ENCODE results near the gene SMPDL3B. TPM values are rescaled to one million over a fixed set of nuclear protein-coding genes. Genes with fewer than 3 reads are reported as not detected.
"Not testable (repeated sequence)": the region's sequence is repeated elsewhere in the genome, so short reads cannot be mapped to it uniquely, and the experiment has no call there.

Gene SMPDL3B
- total RNA-seq, 4 donors from 2014 or later, result 0.31 to 1.1 TPM; not detected in 2

GRCh38 chr1:27990920-27991537, 56.2 kb downstream of the SMPDL3B start:
- 85 to 89% methylated on average over 3 of the region's 3 CpGs for WGBS, 2 donors (ENCODE audit: low coverage in 1 of 2)
- Histone ChIP-seq H3K27me3 (no peaks in the 10 kb centered on the region), H3K4me3 (no peak overlapping the region), H3K9me3 (no peaks in the 10 kb centered on the region), H3K27ac (no peak overlapping the region), H3K36me3 (peaks cover 11 to 99% of the 10 kb centered on the region in 2 donors), H3K4me1 (no peaks in the 10 kb centered on the region)
- no peak for ATAC-seq
- TF ChIP-seq EP300 (IDR thresholded peaks at IDR 0.05) (no peak), POLR2AphosphoS5 (IDR thresholded peaks at IDR 0.05) (no peak), POLR2A (IDR thresholded peaks at IDR 0.05) (no peak)
- TF ChIP-seq, protein P1, sequence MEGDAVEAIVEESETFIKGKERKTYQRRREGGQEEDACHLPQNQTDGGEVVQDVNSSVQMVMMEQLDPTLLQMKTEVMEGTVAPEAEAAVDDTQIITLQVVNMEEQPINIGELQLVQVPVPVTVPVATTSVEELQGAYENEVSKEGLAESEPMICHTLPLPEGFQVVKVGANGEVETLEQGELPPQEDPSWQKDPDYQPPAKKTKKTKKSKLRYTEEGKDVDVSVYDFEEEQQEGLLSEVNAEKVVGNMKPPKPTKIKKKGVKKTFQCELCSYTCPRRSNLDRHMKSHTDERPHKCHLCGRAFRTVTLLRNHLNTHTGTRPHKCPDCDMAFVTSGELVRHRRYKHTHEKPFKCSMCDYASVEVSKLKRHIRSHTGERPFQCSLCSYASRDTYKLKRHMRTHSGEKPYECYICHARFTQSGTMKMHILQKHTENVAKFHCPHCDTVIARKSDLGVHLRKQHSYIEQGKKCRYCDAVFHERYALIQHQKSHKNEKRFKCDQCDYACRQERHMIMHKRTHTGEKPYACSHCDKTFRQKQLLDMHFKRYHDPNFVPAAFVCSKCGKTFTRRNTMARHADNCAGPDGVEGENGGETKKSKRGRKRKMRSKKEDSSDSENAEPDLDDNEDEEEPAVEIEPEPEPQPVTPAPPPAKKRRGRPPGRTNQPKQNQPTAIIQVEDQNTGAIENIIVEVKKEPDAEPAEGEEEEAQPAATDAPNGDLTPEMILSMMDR (IDR thresholded peaks at IDR 0.05), result no peak

DNA sequence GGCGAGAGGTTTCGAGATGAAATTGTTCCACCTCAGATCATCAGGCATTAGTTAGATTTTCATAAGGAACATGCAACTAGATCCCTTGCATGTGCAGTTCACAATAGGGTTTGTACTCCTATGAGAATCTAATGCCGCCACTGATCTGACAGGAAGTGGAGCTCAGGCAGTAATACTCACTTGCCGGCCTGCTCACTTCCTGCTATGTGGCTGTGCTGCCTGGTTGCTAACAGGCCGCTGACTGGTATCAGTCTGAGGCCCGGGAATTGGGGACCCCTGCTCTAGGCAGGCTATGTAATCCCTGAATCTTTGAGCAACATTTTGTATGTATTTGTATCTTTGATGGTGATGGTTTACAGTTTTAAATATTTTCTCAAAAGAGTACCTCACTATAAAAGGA, 57.5 kb downstream of the SMPDL3B start:
- Histone ChIP-seq H3K4me3 (no peak overlapping the region), H3K27me3 (no peaks in the 10 kb centered on the region), H3K9me3 (no peaks in the 10 kb centered on the region), H3K27ac (no peak overlapping the region), H3K4me1 (no peaks in the 10 kb centered on the region), H3K36me3 (peaks cover 11 to 99% of the 10 kb centered on the region in 2 donors)
- 71 to 100% methylated on average over 3 to 4 of the region's 6 CpGs for WGBS, 2 donors (ENCODE audit: low coverage in 1 of 2)
- no peak for ATAC-seq
- TF ChIP-seq POLR2AphosphoS5 (IDR thresholded peaks at IDR 0.05) (no peak), EP300 (IDR thresholded peaks at IDR 0.05) (no peak), POLR2A (IDR thresholded peaks at IDR 0.05) (no peak)
- TF ChIP-seq, protein P1 (IDR thresholded peaks at IDR 0.05), result no peak

GRCh38 chr1:27993241-27993640, 58.4 kb downstream of the SMPDL3B start:
- ATAC-seq, result no peak
- Histone ChIP-seq H3K27me3 (no peaks in the 10 kb centered on the region), H3K4me3 (no peak overlapping the region), H3K36me3 (peaks cover 11 to 99% of the 10 kb centered on the region in 2 donors), H3K27ac (no peak overlapping the region), H3K4me1 (no peaks in the 10 kb centered on the region), H3K9me3 (no peaks in the 10 kb centered on the region)
- TF ChIP-seq, protein P1 (IDR thresholded peaks at IDR 0.05), result no peak
- no peak for TF ChIP-seq POLR2AphosphoS5 (IDR thresholded peaks at IDR 0.05)
- no peak for TF ChIP-seq EP300 (IDR thresholded peaks at IDR 0.05)
- TF ChIP-seq POLR2A (IDR thresholded peaks at IDR 0.05), result no peak
- 46 to 76% methylated on average over 3 of the region's 3 CpGs for WGBS, 2 donors (ENCODE audit: low coverage in 1 of 2)

GRCh38 chr1:27994060-27994459, 59.3 kb downstream of the SMPDL3B start:
- ATAC-seq, result no peak
- Histone ChIP-seq H3K27me3 (no peaks in the 10 kb centered on the region), H3K4me1 (no peaks in the 10 kb centered on the region), H3K27ac (no peak overlapping the region), H3K36me3 (peaks cover 5 to 99% of the 10 kb centered on the region in 2 donors), H3K9me3 (no peaks in the 10 kb centered on the region), H3K4me3 (no peak overlapping the region)
- WGBS, 2 donors (ENCODE audit: low coverage in 1 of 2), result 20% methylated on average over 1 of the region's 1 CpG; no CpG with 5 or more reads in 1 of the 2 donors
- no peak for TF ChIP-seq POLR2A (IDR thresholded peaks at IDR 0.05)
- TF ChIP-seq, protein P1 (IDR thresholded peaks at IDR 0.05), result no peak
- no peak for TF ChIP-seq POLR2AphosphoS5 (IDR thresholded peaks at IDR 0.05)
- no peak for TF ChIP-seq EP300 (IDR thresholded peaks at IDR 0.05)

- not testable (repeated sequence) for ATAC-seq, H3K9me3 ChIP-seq, H3K4me1 ChIP-seq, H3K27ac ChIP-seq, H3K4me3 ChIP-seq, H3K27me3 ChIP-seq
- WGBS, 2 donors (ENCODE audit: low coverage in 1 of 2), result 93% methylated on average over 6 of the region's 6 CpGs; no CpG with 5 or more reads in 1 of the 2 donors
- peaks cover under 1 to 99% of the 10 kb centered on the region in 2 donors for H3K36me3 ChIP-seq
Measured at GRCh38 chr1:27994526-27994925, 59.7 kb downstream of the SMPDL3B start.

All from gastroesophageal sphincter (tissue), 4 donors.